Natural killer cell (primary cell): ENCODE results near the gene KLHL14. TPM values are rescaled to one million over a fixed set of nuclear protein-coding genes. Genes with fewer than 3 reads are reported as not detected.

Experiments used
- ATAC-seq, 3 donors: fragments of 150-1000 bp in 2 of 3; fragments of 200-7000 bp in 1 of 3; cut with Tn5 transposase; 1 replicate in 1 of 3; 2 replicates in 2 of 3; pipeline ENCODE4 v1.10.0; 2021; ENCODE audit warnings: mild to moderate bottlenecking in 2 of 3, moderate library complexity in 2 of 3
- DNase-seq, 2 donors: peaks; one replicate each; pipeline versions ENCODE4 v3.0.0 to v3.0.0-alpha.2; 2013 to 2021; ENCODE audit warnings: mixed read lengths in 1 of 2
- H3K27ac ChIP-seq: one replicate; pipeline ENCODE4 v1.5.1; 2013; ENCODE audit warnings: mild to moderate bottlenecking, low read length
- H3K27me3 ChIP-seq: one replicate; pipeline ENCODE4 v1.6.1; 2013; ENCODE audit warnings: low read length; ENCODE audit not compliant: control insufficient read depth, insufficient read depth
- H3K36me3 ChIP-seq: one replicate; pipeline ENCODE4 v1.6.1; 2013; ENCODE audit warnings: low read length; ENCODE audit not compliant: control insufficient read depth, insufficient read depth
- H3K4me1 ChIP-seq: one replicate; pipeline ENCODE4 v1.6.1; 2013; ENCODE audit warnings: low read length; ENCODE audit not compliant: control insufficient read depth, insufficient read depth
- H3K4me3 ChIP-seq: one replicate; pipeline ENCODE4 v1.5.1; 2013; ENCODE audit warnings: low read length
- H3K9me3 ChIP-seq: one replicate; pipeline ENCODE4 v1.6.1; 2013; ENCODE audit warnings: low read length; ENCODE audit not compliant: control insufficient read depth, insufficient read depth
- H3K27ac Mint-ChIP-seq, 2 donors: one replicate each; pipeline ENCODE4 v1.8.0; 2022; ENCODE audit warnings: mild to moderate bottlenecking in 2 of 2, mixed read lengths in 2 of 2, moderate library complexity in 1 of 2
- H3K27me3 Mint-ChIP-seq, 2 donors: one replicate each; pipeline ENCODE4 v1.8.0; 2022; ENCODE audit warnings: low read depth in 2 of 2, mixed read lengths in 2 of 2
- H3K36me3 Mint-ChIP-seq: one replicate; pipeline ENCODE4 v1.8.0; 2022; ENCODE audit warnings: mixed read lengths
- H3K4me1 Mint-ChIP-seq, 2 donors: one replicate each; pipeline ENCODE4 v1.8.0; 2022; ENCODE audit warnings: mixed read lengths in 2 of 2
- H3K4me3 Mint-ChIP-seq: one replicate; pipeline ENCODE4 v1.8.0; 2022; ENCODE audit warnings: mild to moderate bottlenecking, moderate library complexity, mixed read lengths
- H3K9me3 Mint-ChIP-seq, 2 donors: one replicate each; pipeline ENCODE4 v1.8.0; 2022; ENCODE audit warnings: mixed read lengths in 2 of 2
- WGBS: methylation state at CpG from one replicate; pipeline ENCODE4 v1.1.7; 2013; ENCODE audit warnings: missing lambda C conversion rate; ENCODE audit not compliant: insufficient coverage; 5-methylcytosine and 5-hydroxymethylcytosine counted together
- intact Hi-C: fragments of 100-400 bp; cut with micrococcal nuclease; formaldehyde crosslinking; loops from one replicate; pipeline ENCODE4 v1.14.2; 2022
- total RNA-seq, 4 donors: library from RNA; stranded (reverse); fragments of 120-200 nt in 1 of 4; gene quantifications; one replicate each; pipeline versions ENCODE4 v1.2.3 to v1.2.4, GENCODE V29; 2013 to 2022
- TF ChIP-seq, protein P1 (sequence below): fragments of 200-600 bp; IDR thresholded peaks from one replicate; pipeline ENCODE4 v1.8.0; 2022; ENCODE audit warnings: antibody characterized with exemption

KLHL14 gene
- total RNA-seq, 3 donors from 2014 or later (not counting 1 experiment from before 2014, with no cell fraction given), result 0.26 to 0.28 TPM; not detected in 1

DNA sequence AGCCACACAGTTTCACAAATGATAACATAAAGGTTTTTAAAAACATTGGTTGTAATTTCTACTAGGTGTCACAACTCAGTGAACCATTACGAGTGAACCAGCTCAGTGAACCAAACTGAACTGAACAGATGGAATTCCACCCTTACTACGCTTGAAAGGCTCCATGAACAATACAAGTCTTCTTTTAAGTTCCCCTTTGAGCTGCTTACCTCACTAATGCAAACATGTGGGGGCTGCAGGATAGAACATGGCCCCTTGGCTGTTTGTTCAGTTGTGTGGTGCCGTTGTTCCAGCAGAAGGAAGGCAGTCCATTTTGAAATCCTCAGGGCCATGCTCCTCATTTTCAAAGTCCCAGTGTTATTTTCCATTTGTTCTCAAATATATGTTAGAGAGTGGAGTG is 30.7 kb upstream of the KLHL14 start:
- Mint-ChIP-seq H3K27me3 (no peaks in the 10 kb centered on the region), H3K36me3 (no peaks in the 10 kb centered on the region), H3K4me1 (no peaks in the 10 kb centered on the region), H3K4me3 (no peak overlapping the region), H3K9me3 (peaks cover 0 to 5% of the 10 kb centered on the region in 2 donors), H3K27ac (no peak overlapping the region)
- intact Hi-C loops, result no loop called here
- ATAC-seq, result no peak
- no peak for DNase-seq
- TF ChIP-seq, protein P1, sequence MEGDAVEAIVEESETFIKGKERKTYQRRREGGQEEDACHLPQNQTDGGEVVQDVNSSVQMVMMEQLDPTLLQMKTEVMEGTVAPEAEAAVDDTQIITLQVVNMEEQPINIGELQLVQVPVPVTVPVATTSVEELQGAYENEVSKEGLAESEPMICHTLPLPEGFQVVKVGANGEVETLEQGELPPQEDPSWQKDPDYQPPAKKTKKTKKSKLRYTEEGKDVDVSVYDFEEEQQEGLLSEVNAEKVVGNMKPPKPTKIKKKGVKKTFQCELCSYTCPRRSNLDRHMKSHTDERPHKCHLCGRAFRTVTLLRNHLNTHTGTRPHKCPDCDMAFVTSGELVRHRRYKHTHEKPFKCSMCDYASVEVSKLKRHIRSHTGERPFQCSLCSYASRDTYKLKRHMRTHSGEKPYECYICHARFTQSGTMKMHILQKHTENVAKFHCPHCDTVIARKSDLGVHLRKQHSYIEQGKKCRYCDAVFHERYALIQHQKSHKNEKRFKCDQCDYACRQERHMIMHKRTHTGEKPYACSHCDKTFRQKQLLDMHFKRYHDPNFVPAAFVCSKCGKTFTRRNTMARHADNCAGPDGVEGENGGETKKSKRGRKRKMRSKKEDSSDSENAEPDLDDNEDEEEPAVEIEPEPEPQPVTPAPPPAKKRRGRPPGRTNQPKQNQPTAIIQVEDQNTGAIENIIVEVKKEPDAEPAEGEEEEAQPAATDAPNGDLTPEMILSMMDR, result no peak
- Histone ChIP-seq H3K4me3 (no peak overlapping the region), H3K9me3 (no peaks in the 10 kb centered on the region), H3K27ac (peak overlapping the region; percentile 41), H3K36me3 (no peaks in the 10 kb centered on the region), H3K4me1 (no peaks in the 10 kb centered on the region), H3K27me3 (no peaks in the 10 kb centered on the region)
- 63% methylated on average over 3 of the region's 3 CpGs for WGBS

DNA sequence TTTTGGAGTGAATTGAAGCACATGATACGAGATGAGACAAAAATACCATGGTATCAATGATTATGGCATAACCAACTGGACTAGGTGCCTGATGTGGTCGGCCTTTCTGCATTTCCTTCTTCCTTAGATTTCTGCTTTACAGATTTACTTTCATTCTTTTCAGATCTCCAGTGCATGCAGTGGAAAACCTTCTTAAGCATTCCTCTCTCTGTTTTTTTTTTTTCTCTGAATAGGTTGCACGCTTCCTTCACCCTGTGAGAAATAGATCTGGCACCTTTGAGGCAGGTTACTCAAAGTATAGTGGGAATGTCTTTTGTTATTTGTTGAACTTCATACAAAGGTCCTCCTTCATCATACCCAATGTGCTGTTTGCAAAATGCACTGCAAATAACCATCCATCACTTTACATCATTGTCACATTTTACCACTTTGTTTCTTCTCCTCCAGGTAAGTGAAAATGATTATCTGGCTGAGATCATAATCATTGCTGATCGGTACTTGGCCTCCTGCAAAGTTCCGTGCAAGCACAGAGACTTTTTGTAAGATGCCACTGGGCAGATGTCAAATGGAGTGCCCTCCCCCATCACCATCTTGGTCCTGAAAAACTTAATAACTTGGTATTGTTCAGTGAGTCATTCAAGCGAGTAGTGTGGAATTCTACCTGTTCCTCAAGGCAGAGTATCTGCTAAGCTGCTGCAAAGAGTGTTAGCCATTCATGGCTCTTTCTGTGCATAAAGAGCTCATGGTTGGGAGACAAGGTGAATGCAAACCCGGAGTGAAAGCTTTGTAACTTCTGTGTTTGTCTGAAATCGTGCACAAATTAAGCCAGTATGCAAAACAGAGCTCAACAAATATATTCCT is 30.0 kb upstream of the KLHL14 start:
- TF ChIP-seq, protein P1, result no peak
- ATAC-seq (no peak), DNase-seq (no peak)
- H3K27me3 Mint-ChIP-seq, result no peaks in the 10 kb centered on the region
- Histone ChIP-seq H3K27me3 (no peaks in the 10 kb centered on the region), H3K4me1 (no peaks in the 10 kb centered on the region), H3K27ac (peak overlapping the region; percentile 39), H3K4me3 (no peak overlapping the region), H3K36me3 (no peaks in the 10 kb centered on the region), H3K9me3 (no peaks in the 10 kb centered on the region)
- H3K36me3 Mint-ChIP-seq, result no peaks in the 10 kb centered on the region
- peaks cover 0 to 5% of the 10 kb centered on the region in 2 donors for H3K9me3 Mint-ChIP-seq
- WGBS, result 64% methylated on average over 7 of the region's 8 CpGs
- H3K4me3 Mint-ChIP-seq, result no peak overlapping the region
- intact Hi-C loops, result no loop called here
- H3K4me1 Mint-ChIP-seq, result no peaks in the 10 kb centered on the region
- H3K27ac Mint-ChIP-seq, result no peak overlapping the region

DNA sequence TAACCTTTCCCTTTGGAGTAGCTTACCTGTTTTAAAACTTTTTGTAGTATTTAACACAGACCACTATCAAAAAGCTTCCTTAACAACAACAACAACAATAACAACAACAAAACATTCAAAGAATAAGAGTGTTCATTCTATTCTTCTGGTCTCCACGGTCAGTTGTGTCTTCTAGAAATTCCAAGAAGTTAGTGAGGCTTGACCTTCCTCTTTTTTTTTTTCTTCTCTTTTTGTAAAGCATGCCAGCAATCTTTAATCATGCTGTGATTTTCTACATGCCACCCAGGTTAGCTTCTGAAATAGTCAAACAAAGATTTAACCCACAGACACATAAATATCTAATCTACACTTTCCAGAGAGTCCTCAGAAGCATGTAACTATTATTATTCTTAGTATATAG is 28.4 kb upstream of the KLHL14 start:
- 9% methylated on average over 1 of the region's 1 CpG for WGBS
- no peak overlapping the region for H3K27ac Mint-ChIP-seq

More for the DNA sequence above, 28.4 kb upstream of the KLHL14 start:
- DNase-seq, result no peak
- H3K4me1 ChIP-seq, result no peaks in the 10 kb centered on the region
- TF ChIP-seq, protein P1, result no peak
- Mint-ChIP-seq H3K36me3 (no peaks in the 10 kb centered on the region), H3K9me3 (peaks cover 3 to 5% of the 10 kb centered on the region in 2 donors), H3K4me1 (no peaks in the 10 kb centered on the region), H3K4me3 (no peak overlapping the region), H3K27me3 (no peaks in the 10 kb centered on the region)
- no peak overlapping the region for H3K27ac ChIP-seq
- no peak overlapping the region for H3K4me3 ChIP-seq
- no peaks in the 10 kb centered on the region for H3K27me3 ChIP-seq
- no peaks in the 10 kb centered on the region for H3K9me3 ChIP-seq
- no peak for ATAC-seq
- intact Hi-C loops, result no loop called here
- no peaks in the 10 kb centered on the region for H3K36me3 ChIP-seq
